GM12878 (cell line): ENCODE data around the gene PLEKHA1. TPM values are rescaled to one million over a fixed set of nuclear protein-coding genes. Genes with fewer than 3 reads are reported as not detected.

Source experiments
- ATAC-seq: fragments of 200-7000 bp; cut with Tn5 transposase; 3 replicates; pipeline ENCODE4 v1.9.1; 2020; ENCODE audit warnings: mild to moderate bottlenecking, moderate library complexity
- BruUV-seq: library from RNA; stranded (reverse); fragments of 400-500 nt; replicated peaks from 2 replicates; lab custom pipeline; 2021; lab: Mats Ljungman, UMichigan
- CTCF ChIA-PET: fragments of 300-600 bp; sonication (Branson Sonifier 250); formaldehyde crosslinking; extraction: SDS; loops from one replicate; lab custom pipeline; 2021; ENCODE audit warnings: inconsistent platforms; lab: Yijun Ruan, JAX
- POLR2A ChIA-PET: fragments of 350-600 bp; formaldehyde crosslinking; extraction: SDS; loops from one replicate; lab custom pipeline; 2021; ENCODE audit warnings: inconsistent platforms; lab: Charles Lee
- RAD21 ChIA-PET: fragments of 300-600 bp; sonication (Branson Sonifier 250); formaldehyde crosslinking; loops from one replicate; lab custom pipeline; 2023; ENCODE audit warnings: antibody characterized with exemption; ENCODE audit not compliant: unreplicated experiment; lab: Charles Lee
- SMC1A ChIA-PET: fragments of 300-600 bp; sonication (Branson Sonifier 250); formaldehyde crosslinking; loops from one replicate; lab custom pipeline; 2023; ENCODE audit not compliant: unreplicated experiment, uncharacterized antibody; lab: Charles Lee
- DNase-seq: peaks from one replicate; pipeline ENCODE4 v3.0.0-alpha.2; 2011; ENCODE audit warnings: low read depth, low spot score
- FAIRE-seq: peaks from 3 replicates; lab custom pipeline; 2011; peaks lifted over from hg19 to GRCh38; lab: Jason Lieb, UNC
- H2AFZ ChIP-seq: 2 replicates; pipeline ENCODE4 v1.6.0; 2011; ENCODE audit warnings: low read depth, low read length, control low read depth; ENCODE audit not compliant: control insufficient read depth
- H3K27ac ChIP-seq: 2 replicates; pipeline ENCODE4 v1.5.1; 2011; ENCODE audit warnings: control low read depth; ENCODE audit not compliant: control insufficient read depth, insufficient read depth
- H3K27me3 ChIP-seq, 2 experiments: replicated peaks in 1 of 2; 2 replicates each; pipeline versions ENCODE4 v1.6.0 to v1.6.1; 2011; ENCODE audit warnings: low read length in 1 of 2; ENCODE audit not compliant: control insufficient read depth in 2 of 2, insufficient read depth in 2 of 2
- H3K36me3 ChIP-seq, 2 experiments: 2 replicates each; pipeline ENCODE4 v1.5.1; 2011; ENCODE audit warnings: low read length in 1 of 2; ENCODE audit not compliant: control insufficient read depth in 2 of 2, insufficient read depth in 2 of 2
- H3K4me1 ChIP-seq: 2 replicates; pipeline ENCODE4 v1.6.1; 2011; ENCODE audit warnings: mild to moderate bottlenecking, low read length, moderate library complexity, mixed read lengths; ENCODE audit not compliant: control insufficient read depth, insufficient read depth
- H3K4me2 ChIP-seq: 2 replicates; pipeline ENCODE4 v1.6.0; 2011; ENCODE audit warnings: control low read depth; ENCODE audit not compliant: control insufficient read depth, insufficient read depth
- H3K4me3 ChIP-seq: fragments of 200-600 bp; sonication (generic); 2 replicates; pipeline ENCODE4 v1.5.1; 2016
- H3K79me2 ChIP-seq: 2 replicates; pipeline ENCODE4 v1.6.0; 2011; ENCODE audit warnings: low read length; ENCODE audit not compliant: control insufficient read depth, insufficient read depth
- H3K9ac ChIP-seq: 2 replicates; pipeline ENCODE4 v1.8.0; 2011; ENCODE audit warnings: low read length, control low read depth, mixed read lengths; ENCODE audit not compliant: control insufficient read depth, insufficient read depth
- H3K9me3 ChIP-seq: replicated peaks from 3 replicates; pipeline ENCODE4 v1.5.1; 2011; ENCODE audit warnings: mild to moderate bottlenecking, low read length; ENCODE audit not compliant: control insufficient read depth, insufficient read depth
- H4K20me1 ChIP-seq: 2 replicates; pipeline ENCODE4 v1.6.0; 2011; ENCODE audit not compliant: control insufficient read depth, insufficient read depth
- ATF3 ChIP-seq: IDR thresholded peaks from 2 replicates; pipeline ENCODE4 v1.6.1; 2011; ENCODE audit warnings: low read depth, mild to moderate bottlenecking, low read length, moderate library complexity, borderline replicate concordance; ENCODE audit errors: extremely low read depth
- BHLHE40 ChIP-seq, 2 experiments: fragments of 450-650 bp in 1 of 2; IDR thresholded peaks; 2 replicates each; pipeline ENCODE4 v1.6.1; 2011 to 2017; ENCODE audit warnings: low read depth in 2 of 2, borderline replicate concordance in 1 of 2, improper control_type of control experiment in 1 of 2, low read length in 1 of 2, mild to moderate bottlenecking in 1 of 2
- CBFB ChIP-seq: IDR thresholded peaks from 2 replicates; pipeline ENCODE4 v1.6.1; 2016; ENCODE audit warnings: antibody characterized with exemption, low read depth
- E4F1 ChIP-seq: fragments of 450-650 bp; IDR thresholded peaks from 2 replicates; pipeline ENCODE4 v1.6.1; 2018; ENCODE audit warnings: borderline replicate concordance, mild to moderate bottlenecking; ENCODE audit not compliant: partially characterized antibody
- PKNOX1 ChIP-seq: fragments of 450-650 bp; IDR thresholded peaks from 2 replicates; pipeline ENCODE4 v1.6.1; 2016; ENCODE audit warnings: mild to moderate bottlenecking
- RAD51 ChIP-seq: fragments of 450-650 bp; IDR thresholded peaks from 2 replicates; pipeline ENCODE4 v1.6.1; 2016; ENCODE audit warnings: moderate library complexity, mild to moderate bottlenecking, inconsistent platforms
- TBL1XR1 ChIP-seq: IDR thresholded peaks from 2 replicates; pipeline ENCODE4 v1.6.1; 2012; ENCODE audit warnings: low read depth, low read length, improper control_type of control experiment
- ZBED1 ChIP-seq: IDR thresholded peaks from 2 replicates; pipeline ENCODE4 v1.6.1; 2016; ENCODE audit warnings: borderline replicate concordance
- ZNF207 ChIP-seq: fragments of 450-650 bp; IDR thresholded peaks from 2 replicates; pipeline ENCODE4 v1.6.1; 2014; ENCODE audit warnings: antibody characterized with exemption, mild to moderate bottlenecking, borderline replicate concordance
- ZNF24 ChIP-seq: fragments of 450-650 bp; IDR thresholded peaks from 2 replicates; pipeline ENCODE4 v1.6.1; 2017; ENCODE audit warnings: antibody characterized with exemption, mild to moderate bottlenecking
- WGBS: methylation state at CpG from one replicate; pipeline ENCODE4 v1.1.6; 2016; ENCODE audit warnings: low lambda C conversion rate; ENCODE audit not compliant: insufficient replicate concordance, insufficient coverage; ENCODE audit errors: missing lambda C conversion rate; 5-methylcytosine and 5-hydroxymethylcytosine counted together
- in situ Hi-C: fragments of 300-500 bp; cut with MboI; formaldehyde crosslinking; loops from 9 replicates; pipeline ENCODE4 v1.14.3; 2018; ENCODE audit warnings: mixed read lengths
- intact Hi-C: fragments of 100-400 bp; cut with micrococcal nuclease; formaldehyde crosslinking; loops from one replicate; pipeline ENCODE4 v1.14.2; 2022; ENCODE audit not compliant: unreplicated experiment
- polyA plus RNA-seq, 11 experiments: library from polyadenylated mRNA; depleted of rRNA in 4 of 11; unstranded in 6 of 11; stranded (reverse) in 5 of 11; fragments of >200 nt; fragmentation: Nextera tagmentation in 4 of 11; fragmentation: Illumina TruSeq in 1 of 11; extraction: Ambion mirVana in 4 of 11; extraction: Trizol in 1 of 11; gene quantifications; 1 replicate in 1 of 11; 2 replicates in 10 of 11; pipeline versions ENCODE4 v1.2.1 to v1.2.3, GENCODE V29; 2011 to 2016; ENCODE audit warnings: inconsistent platforms in 2 of 11, missing spikeins in 2 of 11, low read depth in 1 of 11
- total RNA-seq, 4 experiments: library from RNA; depleted of rRNA in 3 of 4; stranded (reverse); fragments of >200 nt in 3 of 4; fragmentation: Illumina TruSeq in 1 of 4; extraction: Trizol in 1 of 4; gene quantifications; 2 replicates each; pipeline versions ENCODE4 v1.2.1 to v1.2.3, GENCODE V29; 2013 to 2021
- TF ChIP-seq, protein P1 (sequence below): fragments of 450-650 bp; IDR thresholded peaks from 2 replicates; pipeline ENCODE4 v1.6.1; 2017; ENCODE audit warnings: mild to moderate bottlenecking
- TF ChIP-seq, protein P2 (sequence below): fragments of 450-650 bp; formaldehyde crosslinking; IDR thresholded peaks from 2 replicates; pipeline ENCODE4 v1.4.0; 2020; ENCODE audit warnings: mild to moderate bottlenecking, moderate library complexity

Gene PLEKHA1
- total and polyA plus RNA-seq, 10 of the 15 experiments (the other 5 are each of a cell fraction or from before 2014, with no cell fraction given) = 0.15 to 6.0 (median 0.32) TPM

DNA sequence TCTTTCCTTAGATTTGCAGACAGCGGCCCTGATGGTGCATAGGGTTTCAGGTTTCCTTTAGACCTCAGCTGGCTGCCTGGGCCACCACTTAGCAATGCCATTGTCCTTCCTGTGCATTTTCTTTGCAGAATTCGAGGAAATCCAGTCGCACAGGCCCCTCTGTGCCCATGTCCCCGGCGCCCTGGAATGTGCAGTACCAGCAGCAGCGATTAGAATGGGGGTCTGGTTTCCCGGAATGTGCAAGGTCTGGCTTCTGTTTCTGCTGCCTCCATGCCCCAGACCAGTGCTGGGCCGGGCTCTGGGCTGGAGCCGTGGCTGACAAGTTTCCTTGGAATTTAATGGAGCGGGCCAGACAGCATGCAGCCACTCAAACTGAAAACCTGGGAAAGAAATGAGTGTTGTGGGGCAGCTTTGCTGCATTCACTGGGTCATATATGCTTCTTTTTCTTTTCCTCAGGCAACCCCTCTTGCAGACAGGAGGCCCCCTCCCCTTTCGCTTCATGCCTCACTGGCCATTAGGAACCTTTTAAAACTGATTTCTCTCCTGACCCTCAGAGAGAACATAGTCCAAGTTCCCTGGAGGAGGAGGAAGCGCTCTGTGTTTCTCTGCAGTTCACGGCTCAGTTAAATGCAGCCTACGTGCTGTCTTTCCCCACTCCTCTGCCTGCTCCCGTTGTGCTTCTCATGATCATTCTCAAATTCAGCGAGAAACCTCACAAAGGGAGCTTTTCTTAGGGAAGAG is 101.3 kb downstream of the PLEKHA1 start (continued):
- TF ChIP-seq, protein P1, sequence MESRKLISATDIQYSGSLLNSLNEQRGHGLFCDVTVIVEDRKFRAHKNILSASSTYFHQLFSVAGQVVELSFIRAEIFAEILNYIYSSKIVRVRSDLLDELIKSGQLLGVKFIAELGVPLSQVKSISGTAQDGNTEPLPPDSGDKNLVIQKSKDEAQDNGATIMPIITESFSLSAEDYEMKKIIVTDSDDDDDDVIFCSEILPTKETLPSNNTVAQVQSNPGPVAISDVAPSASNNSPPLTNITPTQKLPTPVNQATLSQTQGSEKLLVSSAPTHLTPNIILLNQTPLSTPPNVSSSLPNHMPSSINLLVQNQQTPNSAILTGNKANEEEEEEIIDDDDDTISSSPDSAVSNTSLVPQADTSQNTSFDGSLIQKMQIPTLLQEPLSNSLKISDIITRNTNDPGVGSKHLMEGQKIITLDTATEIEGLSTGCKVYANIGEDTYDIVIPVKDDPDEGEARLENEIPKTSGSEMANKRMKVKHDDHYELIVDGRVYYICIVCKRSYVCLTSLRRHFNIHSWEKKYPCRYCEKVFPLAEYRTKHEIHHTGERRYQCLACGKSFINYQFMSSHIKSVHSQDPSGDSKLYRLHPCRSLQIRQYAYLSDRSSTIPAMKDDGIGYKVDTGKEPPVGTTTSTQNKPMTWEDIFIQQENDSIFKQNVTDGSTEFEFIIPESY = no peak
- TF ChIP-seq ATF3 (no peak), ZBED1 (no peak)
- TF ChIP-seq, protein P2, sequence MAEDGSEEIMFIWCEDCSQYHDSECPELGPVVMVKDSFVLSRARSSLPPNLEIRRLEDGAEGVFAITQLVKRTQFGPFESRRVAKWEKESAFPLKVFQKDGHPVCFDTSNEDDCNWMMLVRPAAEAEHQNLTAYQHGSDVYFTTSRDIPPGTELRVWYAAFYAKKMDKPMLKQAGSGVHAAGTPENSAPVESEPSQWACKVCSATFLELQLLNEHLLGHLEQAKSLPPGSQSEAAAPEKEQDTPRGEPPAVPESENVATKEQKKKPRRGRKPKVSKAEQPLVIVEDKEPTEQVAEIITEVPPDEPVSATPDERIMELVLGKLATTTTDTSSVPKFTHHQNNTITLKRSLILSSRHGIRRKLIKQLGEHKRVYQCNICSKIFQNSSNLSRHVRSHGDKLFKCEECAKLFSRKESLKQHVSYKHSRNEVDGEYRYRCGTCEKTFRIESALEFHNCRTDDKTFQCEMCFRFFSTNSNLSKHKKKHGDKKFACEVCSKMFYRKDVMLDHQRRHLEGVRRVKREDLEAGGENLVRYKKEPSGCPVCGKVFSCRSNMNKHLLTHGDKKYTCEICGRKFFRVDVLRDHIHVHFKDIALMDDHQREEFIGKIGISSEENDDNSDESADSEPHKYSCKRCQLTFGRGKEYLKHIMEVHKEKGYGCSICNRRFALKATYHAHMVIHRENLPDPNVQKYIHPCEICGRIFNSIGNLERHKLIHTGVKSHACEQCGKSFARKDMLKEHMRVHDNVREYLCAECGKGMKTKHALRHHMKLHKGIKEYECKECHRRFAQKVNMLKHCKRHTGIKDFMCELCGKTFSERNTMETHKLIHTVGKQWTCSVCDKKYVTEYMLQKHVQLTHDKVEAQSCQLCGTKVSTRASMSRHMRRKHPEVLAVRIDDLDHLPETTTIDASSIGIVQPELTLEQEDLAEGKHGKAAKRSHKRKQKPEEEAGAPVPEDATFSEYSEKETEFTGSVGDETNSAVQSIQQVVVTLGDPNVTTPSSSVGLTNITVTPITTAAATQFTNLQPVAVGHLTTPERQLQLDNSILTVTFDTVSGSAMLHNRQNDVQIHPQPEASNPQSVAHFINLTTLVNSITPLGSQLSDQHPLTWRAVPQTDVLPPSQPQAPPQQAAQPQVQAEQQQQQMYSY = no peak

GRCh38 chr10:122476333-122476695 is 101.8 kb downstream of the PLEKHA1 start:
- Histone ChIP-seq H4K20me1 (no peaks in the 10 kb centered on the region), H3K9me3 (no peaks in the 10 kb centered on the region), H3K4me1 (no peaks in the 10 kb centered on the region), H2AFZ (no peak overlapping the region), H3K9ac (no peak overlapping the region), H3K4me2 (no peak overlapping the region), H3K36me3 (no peaks in the 10 kb centered on the region), H3K27ac (no peak overlapping the region), H3K4me3 (no peak overlapping the region), H3K79me2 (no peaks in the 10 kb centered on the region), H3K27me3 (peaks cover 0 to 2% of the 10 kb centered on the region in 2 experiments; a peak in 2 of 4 replicates)
- SMC1A ChIA-PET = no interaction called here
- CTCF ChIA-PET = no interaction called here
- 13% methylated on average over 6 of the region's 6 CpGs for WGBS
- RAD21 ChIA-PET = no interaction called here
- BruUV-seq = no TSS peak
- ATAC-seq (no peak), DNase-seq (no peak), FAIRE-seq (no peak)
- in situ Hi-C loops (no loop called here), intact Hi-C loops (no loop called here)
- POLR2A ChIA-PET = no interaction called here
- TF ChIP-seq CBFB (no peak), PKNOX1 (no peak), ZNF207 (no peak), E4F1 (no peak), BHLHE40 (IDR thresholded peaks at IDR 0.05; ENCODE audit: borderline replicate concordance in 1 of 2, low read depth in 2 of 2, low read length in 1 of 2) (no peak), RAD51 (no peak), ZNF24 (no peak), TBL1XR1 (no peak)
